ENCODE data around the gene ZDHHC22.
A peak's percentile ranks its signal among the peaks of the same experiment; 100 is the strongest.

ZDHHC22 gene

GRCh38 chr14:77128414-77128891 lies 13.1 kb downstream of the ZDHHC22 start:
- no peak for DNase-seq (ENCODE audit: low read depth in 2 of 2)

GRCh38 chr14:77126461-77126990 lies 15.1 kb downstream of the ZDHHC22 start:
- DNase-seq (ENCODE audit: low read depth in 2 of 2) = no peak

GRCh38 chr14:77125823-77126325 lies 15.7 kb downstream of the ZDHHC22 start:
- DNase-seq (ENCODE audit: low read depth in 2 of 2) = no peak

GRCh38 chr14:77125281-77125801 lies 16.2 kb downstream of the ZDHHC22 start:
- no peak for DNase-seq (ENCODE audit: low read depth in 2 of 2)

GRCh38 chr14:77124345-77125280 lies 17.0 kb downstream of the ZDHHC22 start:
- peak in 1 of 2 donors; percentile 55 for DNase-seq (ENCODE audit: low read depth in 2 of 2)

- DNase-seq (ENCODE audit: low read depth in 2 of 2) = no peak
Measured at GRCh38 chr14:77123381-77124325, 17.9 kb downstream of the ZDHHC22 start.

GRCh38 chr14:77122526-77123125 lies 19.0 kb downstream of the ZDHHC22 start:
- DNase-seq (ENCODE audit: low read depth in 2 of 2) = no peak

GRCh38 chr14:77120771-77121743 lies 20.5 kb downstream of the ZDHHC22 start:
- no peak for DNase-seq (ENCODE audit: low read depth in 2 of 2)

- no peak for DNase-seq (ENCODE audit: low read depth in 2 of 2)
Measured at GRCh38 chr14:77119851-77120250, 21.7 kb downstream of the ZDHHC22 start.

GRCh38 chr14:77116172-77116817 lies 25.3 kb downstream of the ZDHHC22 start:
- no peak for DNase-seq (ENCODE audit: low read depth in 2 of 2)

- DNase-seq (ENCODE audit: low read depth in 2 of 2) = no peak
Measured at GRCh38 chr14:77114609-77115008, 27.0 kb downstream of the ZDHHC22 start.

GRCh38 chr14:77113644-77114043 lies 27.9 kb downstream of the ZDHHC22 start:
- DNase-seq (ENCODE audit: low read depth in 2 of 2) = no peak

GRCh38 chr14:77111021-77111420 lies 30.6 kb downstream of the ZDHHC22 start:
- no peak for DNase-seq (ENCODE audit: low read depth in 2 of 2)

- no peak for DNase-seq (ENCODE audit: low read depth in 2 of 2)
Measured at GRCh38 chr14:77110286-77110685, 31.3 kb downstream of the ZDHHC22 start.

- no peak for DNase-seq (ENCODE audit: low read depth in 2 of 2)
Measured at GRCh38 chr14:77109656-77110055, 31.9 kb downstream of the ZDHHC22 start.

- DNase-seq (ENCODE audit: low read depth in 2 of 2) = no peak
Measured at GRCh38 chr14:77108753-77109152, 32.8 kb downstream of the ZDHHC22 start.

GRCh38 chr14:77107228-77107627 lies 34.4 kb downstream of the ZDHHC22 start:
- DNase-seq (ENCODE audit: low read depth in 2 of 2) = no peak

- no peak for DNase-seq (ENCODE audit: low read depth in 2 of 2)
Measured at GRCh38 chr14:77106666-77107065, 34.9 kb downstream of the ZDHHC22 start.

Measured in stimulated activated CD8-positive, alpha-beta memory T cell treated with anti-CD3 and anti-CD28 coated beads, Interleukin-7, amount 100 ng/mL, for 4 hours (primary cell).